H1 (cell line): ENCODE measurements around the gene L2HGDH.

ENCODE experiments used
- BACH1 ChIP-seq: IDR thresholded peaks from 2 replicates; pipeline ENCODE4 v1.6.1; 2012; ENCODE audit warnings: low read length, improper control_type of control experiment
- BCL11A ChIP-seq, 2 experiments: IDR thresholded peaks; one replicate each; pipeline ENCODE4 v1.6.1; 2011; ENCODE audit warnings: low read depth in 2 of 2, low read length in 2 of 2, mild to moderate bottlenecking in 2 of 2
- CEBPB ChIP-seq: IDR thresholded peaks from 2 replicates; pipeline ENCODE4 v1.6.1; 2012; ENCODE audit warnings: low read depth, low read length
- EZH2 ChIP-seq: fragments of 200-600 bp; sonication (generic); IDR thresholded peaks from 2 replicates; pipeline ENCODE4 v1.7.1; 2012; ENCODE audit warnings: low read depth, mild to moderate bottlenecking, moderate library complexity, low read length, inconsistent platforms; ENCODE audit not compliant: severe bottlenecking
- POLR2A ChIP-seq, 2 experiments: IDR thresholded peaks; 1 replicate in 1 of 2; 2 replicates in 1 of 2; pipeline ENCODE4 v1.6.1; 2011; ENCODE audit warnings: low read depth in 2 of 2, low read length in 2 of 2, mild to moderate bottlenecking in 2 of 2; ENCODE audit errors: control extremely low read depth in 1 of 2
- TF ChIP-seq, protein P1 (sequence below), 3 experiments: IDR thresholded peaks; 1 replicate in 2 of 3; 2 replicates in 1 of 3; pipeline versions ENCODE4 v1.5.1 to v1.6.1; 2011; ENCODE audit warnings: low read length in 3 of 3, mild to moderate bottlenecking in 3 of 3, inconsistent platforms in 2 of 3, low read depth in 1 of 3, moderate library complexity in 1 of 3; ENCODE audit not compliant: insufficient read depth in 1 of 3; ENCODE audit errors: control extremely low read depth in 1 of 3

DNA sequence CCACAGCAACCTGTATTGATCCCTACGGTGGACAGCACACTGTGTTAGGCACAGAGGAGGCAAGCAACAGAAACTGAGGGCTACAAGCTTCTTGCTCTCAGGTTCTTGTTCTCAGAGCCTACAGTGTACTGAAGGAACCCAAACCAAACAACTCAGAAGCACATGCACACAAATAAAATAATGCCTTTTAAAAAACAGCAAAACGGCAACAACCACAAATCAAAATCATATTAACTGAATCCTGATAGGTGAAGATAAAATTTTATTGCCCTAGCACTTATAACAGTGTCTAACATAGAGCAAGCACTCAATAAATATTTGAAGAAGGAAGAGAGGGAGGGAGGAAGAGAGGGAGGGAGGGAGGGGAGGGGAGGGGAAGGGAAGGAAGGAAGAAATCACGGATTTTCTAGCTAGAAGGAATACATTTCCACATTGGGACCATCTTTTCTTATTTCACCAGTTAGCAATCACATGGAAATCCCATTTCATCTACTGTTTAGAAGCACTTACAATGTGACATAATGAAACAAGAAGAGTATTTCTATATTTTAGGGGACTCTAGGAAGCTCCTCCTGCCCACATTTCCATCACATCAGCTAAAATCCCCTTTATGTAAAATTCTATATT is 27.3 kb upstream of the L2HGDH start:
- TF ChIP-seq, protein P1, sequence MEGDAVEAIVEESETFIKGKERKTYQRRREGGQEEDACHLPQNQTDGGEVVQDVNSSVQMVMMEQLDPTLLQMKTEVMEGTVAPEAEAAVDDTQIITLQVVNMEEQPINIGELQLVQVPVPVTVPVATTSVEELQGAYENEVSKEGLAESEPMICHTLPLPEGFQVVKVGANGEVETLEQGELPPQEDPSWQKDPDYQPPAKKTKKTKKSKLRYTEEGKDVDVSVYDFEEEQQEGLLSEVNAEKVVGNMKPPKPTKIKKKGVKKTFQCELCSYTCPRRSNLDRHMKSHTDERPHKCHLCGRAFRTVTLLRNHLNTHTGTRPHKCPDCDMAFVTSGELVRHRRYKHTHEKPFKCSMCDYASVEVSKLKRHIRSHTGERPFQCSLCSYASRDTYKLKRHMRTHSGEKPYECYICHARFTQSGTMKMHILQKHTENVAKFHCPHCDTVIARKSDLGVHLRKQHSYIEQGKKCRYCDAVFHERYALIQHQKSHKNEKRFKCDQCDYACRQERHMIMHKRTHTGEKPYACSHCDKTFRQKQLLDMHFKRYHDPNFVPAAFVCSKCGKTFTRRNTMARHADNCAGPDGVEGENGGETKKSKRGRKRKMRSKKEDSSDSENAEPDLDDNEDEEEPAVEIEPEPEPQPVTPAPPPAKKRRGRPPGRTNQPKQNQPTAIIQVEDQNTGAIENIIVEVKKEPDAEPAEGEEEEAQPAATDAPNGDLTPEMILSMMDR (IDR thresholded peaks at IDR 0.05; ENCODE audit: control extremely low read depth in 1 of 3, insufficient read depth in 1 of 3, low read depth in 1 of 3, low read length in 3 of 3), result no peak
- TF ChIP-seq EZH2 (no peak), POLR2A (IDR thresholded peaks at IDR 0.05; ENCODE audit: control extremely low read depth in 1 of 2, low read depth in 2 of 2, low read length in 2 of 2) (no peak), BACH1 (no peak), BCL11A (IDR thresholded peaks at IDR 0.05; ENCODE audit: low read depth in 2 of 2, low read length in 2 of 2) (no peak), CEBPB (no peak)
